Type B pancreatic cell (in vitro differentiated cells): ENCODE measurements around the gene ENOX1. TPM values are rescaled to one million over a fixed set of nuclear protein-coding genes. Genes with fewer than 3 reads are reported as not detected.
"Not testable (repeated sequence)": the region's sequence is repeated elsewhere in the genome, so short reads cannot be mapped to it uniquely, and the experiment has no call there.

ENCODE experiments used
- DNase-seq: peaks from one replicate; pipeline ENCODE4 v3.0.0; 2021; ENCODE audit warnings: mixed read lengths; ENCODE audit not compliant: unreplicated experiment; ENCODE audit errors: extremely low spot score
- H3K27ac Mint-ChIP-seq: 2 replicates; pipeline ENCODE4 v1.8.0; 2021; ENCODE audit warnings: mild to moderate bottlenecking, mixed read lengths
- H3K27me3 Mint-ChIP-seq: 2 replicates; pipeline ENCODE4 v1.8.0; 2021; ENCODE audit warnings: mixed read lengths
- H3K36me3 Mint-ChIP-seq: 2 replicates; pipeline ENCODE4 v1.8.0; 2021; ENCODE audit warnings: mixed read lengths
- H3K4me1 Mint-ChIP-seq: one replicate; pipeline ENCODE4 v1.8.0; 2021; ENCODE audit warnings: mixed read lengths; ENCODE audit not compliant: unreplicated experiment
- H3K4me3 Mint-ChIP-seq: 2 replicates; pipeline ENCODE4 v1.8.0; 2021; ENCODE audit warnings: mild to moderate bottlenecking, mixed read lengths
- H3K9me3 Mint-ChIP-seq: 2 replicates; pipeline ENCODE4 v1.8.0; 2021; ENCODE audit warnings: mixed read lengths
- CTCF ChIP-seq: fragments of 200-600 bp; sonication (generic); conservative IDR thresholded peaks from 2 replicates; pipeline ENCODE4 v1.5.0; 2021; ENCODE audit warnings: antibody characterized with exemption, mild to moderate bottlenecking
- total RNA-seq: library from RNA; stranded (reverse); gene quantifications from 2 replicates; pipeline ENCODE4 v1.2.1, GENCODE V29; 2021; ENCODE audit warnings: low replicate concordance

The ENOX1 gene
- total RNA-seq, 1 donor from 2014 or later: 7.5 TPM

GRCh38 chr13:43191546-43191945 lies 595.2 kb downstream of the ENOX1 start:
- no peak for TF ChIP-seq CTCF
- Mint-ChIP-seq H3K4me3 (no peak overlapping the region), H3K36me3 (no peaks in the 10 kb centered on the region), H3K27ac (no peak overlapping the region), H3K27me3 (peaks cover 13% of the 10 kb centered on the region), H3K4me1 (peaks cover 5% of the 10 kb centered on the region), H3K9me3 (no peaks in the 10 kb centered on the region)
- DNase-seq: no peak

- Mint-ChIP-seq H3K4me3 (no peak overlapping the region), H3K27ac (no peak overlapping the region), H3K9me3 (peaks cover 4% of the 10 kb centered on the region), H3K27me3 (peaks cover 4% of the 10 kb centered on the region), H3K4me1 (peaks cover 4% of the 10 kb centered on the region), H3K36me3 (no peaks in the 10 kb centered on the region)
- no peak for DNase-seq
- no peak for TF ChIP-seq CTCF
Measured at GRCh38 chr13:43185226-43185625, 601.5 kb downstream of the ENOX1 start.

- no peak for TF ChIP-seq CTCF
- Mint-ChIP-seq H3K9me3 (peaks cover 7% of the 10 kb centered on the region), H3K27ac (no peak overlapping the region), H3K4me1 (peaks cover 4% of the 10 kb centered on the region), H3K36me3 (no peaks in the 10 kb centered on the region), H3K27me3 (no peaks in the 10 kb centered on the region), H3K4me3 (no peak overlapping the region)
- no peak for DNase-seq
Measured at GRCh38 chr13:43180837-43181236, 605.9 kb downstream of the ENOX1 start.

- Mint-ChIP-seq H3K27me3 (no peaks in the 10 kb centered on the region), H3K4me1 (peaks cover 2% of the 10 kb centered on the region), H3K4me3 (no peak overlapping the region), H3K9me3 (peaks cover 7% of the 10 kb centered on the region), H3K27ac (no peak overlapping the region), H3K36me3 (no peaks in the 10 kb centered on the region)
- no peak for TF ChIP-seq CTCF
- DNase-seq: no peak
Measured at GRCh38 chr13:43180036-43180660, 606.6 kb downstream of the ENOX1 start.

- H3K27ac Mint-ChIP-seq: no peak overlapping the region
- no peaks in the 10 kb centered on the region for H3K36me3 Mint-ChIP-seq
- H3K4me1 Mint-ChIP-seq: peaks cover 8% of the 10 kb centered on the region
- DNase-seq: no peak
- no peak overlapping the region for H3K4me3 Mint-ChIP-seq
- H3K27me3 Mint-ChIP-seq: no peaks in the 10 kb centered on the region
- peaks cover 4% of the 10 kb centered on the region for H3K9me3 Mint-ChIP-seq
- no peak for TF ChIP-seq CTCF
Measured at GRCh38 chr13:43171489-43171888, 615.3 kb downstream of the ENOX1 start.

- H3K36me3 Mint-ChIP-seq: no peaks in the 10 kb centered on the region
- TF ChIP-seq CTCF: no peak
- H3K27ac Mint-ChIP-seq: no peak overlapping the region
- DNase-seq: no peak
- peaks cover 8% of the 10 kb centered on the region for H3K4me1 Mint-ChIP-seq
- H3K9me3 Mint-ChIP-seq: peaks cover 4% of the 10 kb centered on the region
- H3K4me3 Mint-ChIP-seq: no peak overlapping the region
- H3K27me3 Mint-ChIP-seq: no peaks in the 10 kb centered on the region
Measured at GRCh38 chr13:43170506-43170905, 616.3 kb downstream of the ENOX1 start.

GRCh38 chr13:43168434-43168833 lies 618.3 kb downstream of the ENOX1 start:
- DNase-seq, H3K27me3 Mint-ChIP-seq, H3K36me3 Mint-ChIP-seq, H3K9me3 Mint-ChIP-seq, H3K4me3 Mint-ChIP-seq, H3K4me1 Mint-ChIP-seq, H3K27ac Mint-ChIP-seq: not testable (repeated sequence)
